DLD1 (cell line): ENCODE data around the gene PRKCE.

ENCODE experiments used
- in situ Hi-C: cut with HindIII; loops from 2 replicates; pipeline ENCODE4 v1.10.0; 2017; ENCODE audit warnings: low sequenced_read_pairs

The PRKCE gene

GRCh38 chr2:45975752-45976517 lies 324.5 kb downstream of the PRKCE start:
- in situ Hi-C loops: loop anchor here (10.0 kb wide), 2 partner anchors 149 to 469 kb away; no protein-coding TSS in a partner anchor

GRCh38 chr2:45978302-45978859 lies 326.9 kb downstream of the PRKCE start:
- in situ Hi-C loops: loop anchor here (10.0 kb wide), 2 partner anchors 146 to 466 kb away; no protein-coding TSS in a partner anchor

- in situ Hi-C loops: loop anchor here (10.0 kb wide), 2 partner anchors 146 to 466 kb away; no protein-coding TSS in a partner anchor
These were observed 327.6 kb downstream of the PRKCE start for GRCh38 chr2:45979065-45979464.

GRCh38 chr2:45980161-45980865 lies 328.8 kb downstream of the PRKCE start:
- in situ Hi-C loops: no loop called here

GRCh38 chr2:45981384-45981930 lies 330.0 kb downstream of the PRKCE start:
- in situ Hi-C loops: no loop called here

- in situ Hi-C loops: no loop called here
These were observed 330.6 kb downstream of the PRKCE start for GRCh38 chr2:45982096-45982495.

- in situ Hi-C loops: no loop called here
These were observed 331.7 kb downstream of the PRKCE start for GRCh38 chr2:45983213-45983612.

GRCh38 chr2:45984366-45984765 lies 332.9 kb downstream of the PRKCE start:
- in situ Hi-C loops: no loop called here

- in situ Hi-C loops: no loop called here
These were observed 333.5 kb downstream of the PRKCE start for GRCh38 chr2:45984896-45985473.

- in situ Hi-C loops: no loop called here
These were observed 335.0 kb downstream of the PRKCE start for GRCh38 chr2:45986509-45986908.

GRCh38 chr2:45987856-45988255 lies 336.4 kb downstream of the PRKCE start:
- in situ Hi-C loops: no loop called here

GRCh38 chr2:45988879-45989278 lies 337.4 kb downstream of the PRKCE start:
- in situ Hi-C loops: no loop called here

- in situ Hi-C loops: no loop called here
These were observed 338.7 kb downstream of the PRKCE start for GRCh38 chr2:45990131-45990530.

GRCh38 chr2:45992021-45992740 lies 340.7 kb downstream of the PRKCE start:
- in situ Hi-C loops: no loop called here

- in situ Hi-C loops: no loop called here
These were observed 341.4 kb downstream of the PRKCE start for GRCh38 chr2:45992741-45993475.

- in situ Hi-C loops: no loop called here
These were observed 342.1 kb downstream of the PRKCE start for GRCh38 chr2:45993476-45993991.

- in situ Hi-C loops: no loop called here
These were observed 342.6 kb downstream of the PRKCE start for GRCh38 chr2:45994060-45994459.

GRCh38 chr2:46000660-46001059 lies 349.2 kb downstream of the PRKCE start:
- in situ Hi-C loops: no loop called here

- in situ Hi-C loops: no loop called here
These were observed 349.8 kb downstream of the PRKCE start for GRCh38 chr2:46001290-46001689.
